ENCODE results near the gene RAD51B. TPM values are rescaled to one million over a fixed set of nuclear protein-coding genes. Genes with fewer than 3 reads are reported as not detected.

Gene RAD51B
- total RNA-seq, 1 experiment from 2014 or later = 23.3 TPM

DNA sequence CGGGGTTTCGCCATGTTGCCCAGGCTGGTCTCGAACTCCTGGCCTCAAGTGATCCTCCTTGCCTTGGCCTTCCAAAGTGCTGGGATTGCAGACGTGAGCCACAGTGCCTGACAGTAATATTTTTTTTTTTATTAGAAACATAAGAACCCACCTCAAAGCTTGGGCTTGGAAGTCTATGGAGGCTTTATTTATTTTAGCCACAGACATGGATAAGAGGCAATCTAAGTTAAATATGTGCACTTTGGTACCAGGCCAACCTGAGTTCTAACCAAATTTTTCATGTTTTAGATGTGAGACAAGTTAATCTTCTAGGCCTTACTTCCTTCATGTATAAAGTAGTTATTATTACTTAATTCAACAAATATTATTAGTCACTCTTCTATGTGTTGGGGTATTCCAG, 96.9 kb downstream of the RAD51B start:
- Histone ChIP-seq H3K36me3 (ENCODE audit: insufficient read depth, low read length, poor library complexity, severe bottlenecking) (no peaks in the 10 kb centered on the region), H3K4me3 (ENCODE audit: low read depth, low read length, poor library complexity, severe bottlenecking) (no peak overlapping the region), H3K4me1 (ENCODE audit: insufficient read depth, low read length, poor library complexity, severe bottlenecking) (no peaks in the 10 kb centered on the region), H3K27me3 (replicated peaks; ENCODE audit: insufficient read depth, low read depth, low read length, poor library complexity) (no peaks in the 10 kb centered on the region), H3K9me3 (ENCODE audit: low read depth, low read length, poor library complexity, severe bottlenecking) (no peaks in the 10 kb centered on the region), H3K27ac (ENCODE audit: low read depth, low read length, poor library complexity, severe bottlenecking) (no peak overlapping the region)
- intact Hi-C loops (cut with micrococcal nuclease; ENCODE audit: unreplicated experiment) = no loop called here
- DNase-seq (ENCODE audit: low spot score) = no peak
- BruUV-seq (replicated peaks) = no TSS peak
- ChIA-PET CTCF (no interaction called here), POLR2A (ENCODE audit: low non-redundant PET) (no interaction called here)
- TF ChIP-seq, protein P1, sequence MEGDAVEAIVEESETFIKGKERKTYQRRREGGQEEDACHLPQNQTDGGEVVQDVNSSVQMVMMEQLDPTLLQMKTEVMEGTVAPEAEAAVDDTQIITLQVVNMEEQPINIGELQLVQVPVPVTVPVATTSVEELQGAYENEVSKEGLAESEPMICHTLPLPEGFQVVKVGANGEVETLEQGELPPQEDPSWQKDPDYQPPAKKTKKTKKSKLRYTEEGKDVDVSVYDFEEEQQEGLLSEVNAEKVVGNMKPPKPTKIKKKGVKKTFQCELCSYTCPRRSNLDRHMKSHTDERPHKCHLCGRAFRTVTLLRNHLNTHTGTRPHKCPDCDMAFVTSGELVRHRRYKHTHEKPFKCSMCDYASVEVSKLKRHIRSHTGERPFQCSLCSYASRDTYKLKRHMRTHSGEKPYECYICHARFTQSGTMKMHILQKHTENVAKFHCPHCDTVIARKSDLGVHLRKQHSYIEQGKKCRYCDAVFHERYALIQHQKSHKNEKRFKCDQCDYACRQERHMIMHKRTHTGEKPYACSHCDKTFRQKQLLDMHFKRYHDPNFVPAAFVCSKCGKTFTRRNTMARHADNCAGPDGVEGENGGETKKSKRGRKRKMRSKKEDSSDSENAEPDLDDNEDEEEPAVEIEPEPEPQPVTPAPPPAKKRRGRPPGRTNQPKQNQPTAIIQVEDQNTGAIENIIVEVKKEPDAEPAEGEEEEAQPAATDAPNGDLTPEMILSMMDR (conservative IDR thresholded peaks at IDR 0.05; ENCODE audit: low read depth, low read length) = no peak
- TF ChIP-seq EZH2 (IDR thresholded peaks at IDR 0.05; ENCODE audit: borderline replicate concordance, low read depth, low read length, poor library complexity, severe bottlenecking) = no peak

DNA sequence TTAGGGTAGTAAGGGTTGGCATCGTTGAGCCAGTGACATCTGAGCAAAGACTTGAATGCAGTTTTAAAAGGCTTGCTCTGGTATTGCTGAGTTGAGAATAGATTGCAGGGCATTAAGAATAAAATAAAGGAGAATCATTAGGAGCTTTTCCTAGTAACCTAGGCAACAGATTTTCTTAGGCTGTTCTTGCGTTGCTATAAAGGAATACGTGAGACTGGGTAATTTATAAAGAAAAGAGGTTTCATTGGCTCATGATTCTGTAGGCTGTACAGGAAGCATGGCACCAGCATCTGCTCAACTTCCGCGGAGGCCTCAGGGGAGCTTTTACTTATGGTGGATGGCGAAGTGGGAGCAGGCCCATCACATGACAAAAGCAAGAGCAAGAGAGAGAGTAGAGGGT, 97.4 kb downstream of the RAD51B start:
- H3K4me3 ChIP-seq (ENCODE audit: low read depth, low read length, poor library complexity, severe bottlenecking) = no peak overlapping the region
- intact Hi-C loops (cut with micrococcal nuclease; ENCODE audit: unreplicated experiment) = no loop called here
- DNase-seq (ENCODE audit: low spot score) = no peak
- no TSS peak for BruUV-seq (replicated peaks)
- H3K27me3 ChIP-seq (replicated peaks; ENCODE audit: insufficient read depth, low read depth, low read length, poor library complexity) = no peaks in the 10 kb centered on the region
- no peaks in the 10 kb centered on the region for H3K9me3 ChIP-seq (ENCODE audit: low read depth, low read length, poor library complexity, severe bottlenecking)
- no peak for TF ChIP-seq EZH2 (IDR thresholded peaks at IDR 0.05; ENCODE audit: borderline replicate concordance, low read depth, low read length, poor library complexity, severe bottlenecking)
- TF ChIP-seq, protein P1 (conservative IDR thresholded peaks at IDR 0.05; ENCODE audit: low read depth, low read length) = no peak
- CTCF ChIA-PET = no interaction called here
- POLR2A ChIA-PET (ENCODE audit: low non-redundant PET) = no interaction called here
- H3K4me1 ChIP-seq (ENCODE audit: insufficient read depth, low read length, poor library complexity, severe bottlenecking) = no peaks in the 10 kb centered on the region
- H3K36me3 ChIP-seq (ENCODE audit: insufficient read depth, low read length, poor library complexity, severe bottlenecking) = no peaks in the 10 kb centered on the region
- no peak overlapping the region for H3K27ac ChIP-seq (ENCODE audit: low read depth, low read length, poor library complexity, severe bottlenecking)

DNA sequence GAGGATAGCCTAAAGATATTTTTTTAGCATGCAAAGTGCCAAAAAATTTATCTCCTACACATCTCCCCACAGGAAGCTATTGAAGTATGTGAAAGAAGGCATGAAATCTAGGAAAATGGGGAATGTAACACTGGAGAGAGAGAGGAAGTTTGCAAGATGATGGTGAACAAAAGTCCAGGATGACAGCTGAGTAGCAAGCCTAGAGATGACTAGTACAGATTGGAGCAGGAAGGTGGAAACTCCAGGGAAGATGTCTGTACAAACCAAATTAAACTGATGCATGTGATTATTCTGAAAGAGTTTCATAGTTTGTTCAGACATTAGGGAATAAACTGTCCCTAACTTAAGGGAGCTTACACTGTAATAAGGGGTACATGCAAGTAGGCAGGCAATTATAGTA, 99.3 kb downstream of the RAD51B start:
- Histone ChIP-seq H3K9me3 (ENCODE audit: low read depth, low read length, poor library complexity, severe bottlenecking) (no peaks in the 10 kb centered on the region), H3K27me3 (replicated peaks; ENCODE audit: insufficient read depth, low read depth, low read length, poor library complexity) (no peaks in the 10 kb centered on the region), H3K27ac (ENCODE audit: low read depth, low read length, poor library complexity, severe bottlenecking) (no peak overlapping the region), H3K4me3 (ENCODE audit: low read depth, low read length, poor library complexity, severe bottlenecking) (no peak overlapping the region), H3K36me3 (ENCODE audit: insufficient read depth, low read length, poor library complexity, severe bottlenecking) (no peaks in the 10 kb centered on the region), H3K4me1 (ENCODE audit: insufficient read depth, low read length, poor library complexity, severe bottlenecking) (no peaks in the 10 kb centered on the region)
- DNase-seq (ENCODE audit: low spot score) = no peak
- TF ChIP-seq, protein P1 (conservative IDR thresholded peaks at IDR 0.05; ENCODE audit: low read depth, low read length) = no peak
- TF ChIP-seq EZH2 (IDR thresholded peaks at IDR 0.05; ENCODE audit: borderline replicate concordance, low read depth, low read length, poor library complexity, severe bottlenecking) = no peak
- ChIA-PET POLR2A (ENCODE audit: low non-redundant PET) (interaction anchor here (0.6 kb wide), 1 partner anchor 416 kb away, joined by 3 read pairs; no protein-coding TSS in a partner anchor), CTCF (interaction anchor here (0.7 kb wide), 1 partner anchor 16 kb away, joined by 3 read pairs; no protein-coding TSS in a partner anchor)
- intact Hi-C loops (cut with micrococcal nuclease; ENCODE audit: unreplicated experiment) = no loop called here
- no TSS peak for BruUV-seq (replicated peaks)

Data from A673 (cell line).